Activated CD4-positive, alpha-beta T cell treated with anti-CD3 and anti-CD28 coated beads, Interleukin-2, amount 10 ng/mL, durations not matched to agents 24 days and 14 days (primary cell): ENCODE results near the gene HAGHL. TPM values are rescaled to one million over a fixed set of nuclear protein-coding genes. Genes with fewer than 3 reads are reported as not detected.
"Not testable (repeated sequence)": the region's sequence is repeated elsewhere in the genome, so short reads cannot be mapped to it uniquely, and the experiment has no call there.

Source experiments
- DNase-seq: peaks from one replicate; pipeline ENCODE4 v3.0.0; 2022
- H3K27ac Mint-ChIP-seq: one replicate; pipeline ENCODE4 v1.8.0; 2022; ENCODE audit warnings: mild to moderate bottlenecking, mixed read lengths
- H3K27me3 Mint-ChIP-seq: one replicate; pipeline ENCODE4 v1.8.0; 2022; ENCODE audit warnings: mixed read lengths
- H3K36me3 Mint-ChIP-seq: one replicate; pipeline ENCODE4 v1.8.0; 2022; ENCODE audit warnings: low read depth, mild to moderate bottlenecking, mixed read lengths
- H3K4me1 Mint-ChIP-seq: one replicate; pipeline ENCODE4 v1.8.0; 2021; ENCODE audit warnings: mixed read lengths
- H3K4me3 Mint-ChIP-seq: one replicate; pipeline ENCODE4 v1.8.0; 2022; ENCODE audit warnings: mild to moderate bottlenecking, moderate library complexity, mixed read lengths
- H3K9me3 Mint-ChIP-seq: one replicate; pipeline ENCODE4 v1.8.0; 2021; ENCODE audit warnings: mixed read lengths
- intact Hi-C: fragments of 100-400 bp; cut with micrococcal nuclease; formaldehyde crosslinking; loops from one replicate; pipeline ENCODE4 v1.15.1; 2023
- total RNA-seq: library from RNA; stranded (reverse); gene quantifications from 2 replicates; pipeline ENCODE4 v1.2.3, GENCODE V29; 2022

HAGHL gene
- total RNA-seq, 1 donor from 2014 or later = 13.1 TPM

GRCh38 chr16:734981-735881 is 8.3 kb downstream of the HAGHL start:
- Mint-ChIP-seq H3K36me3 (peaks cover 27% of the 10 kb centered on the region), H3K27ac (peak overlapping the region; percentile 80), H3K27me3 (no peaks in the 10 kb centered on the region), H3K4me1 (peaks cover 14% of the 10 kb centered on the region), H3K4me3 (peak overlapping the region; percentile 30), H3K9me3 (no peaks in the 10 kb centered on the region)
- DNase-seq = no peak
- intact Hi-C loops = no loop called here

DNA sequence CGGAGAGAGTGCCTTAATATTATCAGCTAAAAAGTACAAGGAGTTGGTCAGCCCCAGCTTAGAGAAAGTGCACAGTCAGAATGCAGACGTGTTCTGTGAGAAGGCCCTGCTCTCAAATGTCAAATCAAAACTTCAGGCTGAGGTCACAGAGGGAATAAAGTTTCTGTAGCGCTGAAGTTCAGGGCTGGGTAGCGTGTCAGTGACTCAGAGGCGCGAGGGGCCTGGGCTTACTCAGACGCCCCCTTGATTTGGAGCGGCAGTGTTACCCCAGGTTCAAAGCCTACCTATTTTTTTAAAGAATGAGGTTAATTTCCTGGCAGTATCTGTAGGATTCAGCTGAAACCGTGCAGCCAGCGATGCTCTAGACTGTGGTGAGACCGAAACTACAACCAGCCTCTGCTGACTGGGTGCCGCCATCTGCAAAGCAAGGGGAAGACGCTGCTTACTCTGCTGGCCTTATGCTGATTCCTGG is 9.1 kb downstream of the HAGHL start:
- H3K36me3 Mint-ChIP-seq = peaks cover 27% of the 10 kb centered on the region
- peak overlapping the region; percentile 63 for H3K4me3 Mint-ChIP-seq
- peak; percentile 76 for DNase-seq
- intact Hi-C loops = no loop called here
- H3K4me1 Mint-ChIP-seq = peaks cover 14% of the 10 kb centered on the region
- H3K27ac Mint-ChIP-seq = peak overlapping the region; percentile 80
- no peaks in the 10 kb centered on the region for H3K27me3 Mint-ChIP-seq
- H3K9me3 Mint-ChIP-seq = no peaks in the 10 kb centered on the region

DNA sequence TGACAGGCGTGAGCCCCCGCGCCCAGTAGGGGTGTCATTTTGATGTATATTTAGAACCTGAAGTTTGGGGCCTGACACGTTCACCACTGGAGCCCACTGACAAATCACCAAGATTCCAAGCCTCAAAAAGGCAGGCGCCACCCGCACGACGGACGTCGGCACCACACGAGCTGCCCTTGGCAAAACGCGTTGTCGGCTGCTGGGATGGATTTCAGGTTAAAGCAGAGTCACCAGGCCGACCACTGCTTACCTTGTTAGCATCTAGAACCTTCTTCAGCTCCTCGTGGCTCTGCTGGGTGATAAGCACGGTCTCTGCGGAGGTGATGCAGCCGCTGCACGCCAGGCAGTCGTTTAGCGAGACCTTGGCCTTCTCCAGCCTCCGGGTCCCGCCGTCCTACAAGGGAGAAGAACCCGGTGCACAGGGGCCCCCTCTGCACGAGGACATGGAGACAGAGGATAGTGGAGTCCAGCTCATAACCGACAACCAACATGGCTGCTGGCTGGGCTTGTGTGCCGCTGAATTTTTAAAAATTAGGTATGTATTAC is 10.1 kb downstream of the HAGHL start:
- Mint-ChIP-seq H3K4me1 (peaks cover 14% of the 10 kb centered on the region), H3K9me3 (no peaks in the 10 kb centered on the region), H3K4me3 (no peak overlapping the region), H3K36me3 (peaks cover 27% of the 10 kb centered on the region), H3K27me3 (no peaks in the 10 kb centered on the region), H3K27ac (no peak overlapping the region)
- no peak for DNase-seq
- intact Hi-C loops = no loop called here

GRCh38 chr16:739560-740458 is 12.9 kb downstream of the HAGHL start:
- no peaks in the 10 kb centered on the region for H3K9me3 Mint-ChIP-seq
- H3K4me1 Mint-ChIP-seq = peaks cover 14% of the 10 kb centered on the region
- peaks cover 20% of the 10 kb centered on the region for H3K36me3 Mint-ChIP-seq
- intact Hi-C loops = loop anchor here (2.0 to 5.0 kb wide), 2 partner anchors 47 to 569 kb away; partner anchors contain the start of genes CHTF18, RPUSD1 and UBE2I
- peak overlapping the region; percentile 85 for H3K4me3 Mint-ChIP-seq
- peak overlapping the region; percentile 41 for H3K27ac Mint-ChIP-seq
- H3K27me3 Mint-ChIP-seq = no peaks in the 10 kb centered on the region
- no peak for DNase-seq

DNA sequence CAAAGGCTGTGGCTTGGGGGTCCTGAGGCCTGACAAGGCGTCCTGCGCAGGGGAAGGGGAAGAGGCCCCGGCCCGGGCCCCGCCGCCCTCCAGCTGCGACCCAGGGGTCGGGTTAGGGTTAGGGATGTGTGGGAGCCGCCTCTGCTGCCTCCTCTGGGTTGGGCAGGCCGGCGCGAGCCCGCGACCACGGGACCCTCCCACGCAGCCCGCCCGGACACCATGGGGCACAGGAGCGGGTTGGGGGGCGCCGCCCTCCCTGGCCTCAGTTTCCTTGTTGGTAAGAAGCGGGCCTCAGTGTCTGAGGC is 13.5 kb downstream of the HAGHL start:
- H3K36me3 Mint-ChIP-seq = peaks cover 18% of the 10 kb centered on the region
- no peaks in the 10 kb centered on the region for H3K9me3 Mint-ChIP-seq

DNA sequence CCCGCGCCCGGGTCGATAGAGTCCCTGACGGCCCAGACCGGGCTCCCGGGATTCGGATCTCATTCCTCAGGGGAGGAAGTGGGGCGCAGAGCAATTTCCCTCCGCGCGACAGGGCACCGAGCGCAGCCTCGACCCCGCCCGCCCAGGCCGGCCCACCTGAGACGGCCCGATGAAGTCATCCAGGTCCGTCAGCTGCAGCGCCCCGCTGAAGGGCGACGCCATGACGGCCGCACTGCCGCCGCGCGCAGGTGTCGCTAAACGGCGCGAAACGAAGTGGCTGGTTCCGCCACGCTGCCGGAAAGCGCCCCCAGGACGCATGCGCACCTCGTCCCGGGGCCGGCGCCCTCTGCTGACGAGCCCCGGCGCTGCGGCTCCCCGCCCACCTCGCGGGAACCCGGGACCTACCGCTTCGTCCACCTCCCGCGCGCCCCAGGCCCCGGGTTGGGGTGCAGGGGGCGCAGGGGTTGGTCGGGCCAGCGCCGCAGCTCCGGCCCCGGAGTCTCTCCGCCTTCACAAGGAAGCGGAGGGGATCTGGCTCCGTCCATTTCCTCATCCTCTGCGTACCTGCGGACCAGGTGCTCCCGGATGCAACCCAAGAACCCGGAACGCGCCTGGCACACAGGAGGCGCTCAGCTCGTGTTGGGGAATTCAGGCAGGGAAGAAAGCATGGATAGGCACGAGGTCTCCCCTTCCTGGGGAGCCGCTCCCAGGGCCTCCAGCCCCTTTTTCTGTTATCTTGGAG is 14.0 kb downstream of the HAGHL start, which contains the start of gene CIAO3:
CIAO3 (minus strand) TSS at position 234 of the 742 bp plus-strand sequence; CDS start at position 222, 12 bp downstream.
- peak; percentile 98 for DNase-seq
- H3K27me3 Mint-ChIP-seq = no peaks in the 10 kb centered on the region
- peaks cover 16% of the 10 kb centered on the region for H3K36me3 Mint-ChIP-seq
- H3K4me3 Mint-ChIP-seq = peak within 1 kb of the TSS; percentile 85
- no peaks in the 10 kb centered on the region for H3K9me3 Mint-ChIP-seq
- peaks cover 9% of the 10 kb centered on the region for H3K4me1 Mint-ChIP-seq
- peak within 1 kb of the TSS; percentile 62 for H3K27ac Mint-ChIP-seq
- intact Hi-C loops = loop anchor here (1.0 to 5.0 kb wide), 3 partner anchors 26 to 568 kb away; partner anchors contain the start of genes CHTF18, METRN, RPUSD1 and UBE2I

More for the DNA sequence above, 13.5 kb downstream of the HAGHL start:
- Mint-ChIP-seq H3K27me3 (no peaks in the 10 kb centered on the region), H3K4me1 (peaks cover 11% of the 10 kb centered on the region), H3K4me3 (peak overlapping the region; percentile 85), H3K27ac (peak overlapping the region; percentile 45)
- intact Hi-C loops = loop anchor here (2.0 to 5.0 kb wide), 2 partner anchors 47 to 568 kb away; partner anchors contain the start of genes CHTF18, RPUSD1 and UBE2I
- no peak for DNase-seq

DNA sequence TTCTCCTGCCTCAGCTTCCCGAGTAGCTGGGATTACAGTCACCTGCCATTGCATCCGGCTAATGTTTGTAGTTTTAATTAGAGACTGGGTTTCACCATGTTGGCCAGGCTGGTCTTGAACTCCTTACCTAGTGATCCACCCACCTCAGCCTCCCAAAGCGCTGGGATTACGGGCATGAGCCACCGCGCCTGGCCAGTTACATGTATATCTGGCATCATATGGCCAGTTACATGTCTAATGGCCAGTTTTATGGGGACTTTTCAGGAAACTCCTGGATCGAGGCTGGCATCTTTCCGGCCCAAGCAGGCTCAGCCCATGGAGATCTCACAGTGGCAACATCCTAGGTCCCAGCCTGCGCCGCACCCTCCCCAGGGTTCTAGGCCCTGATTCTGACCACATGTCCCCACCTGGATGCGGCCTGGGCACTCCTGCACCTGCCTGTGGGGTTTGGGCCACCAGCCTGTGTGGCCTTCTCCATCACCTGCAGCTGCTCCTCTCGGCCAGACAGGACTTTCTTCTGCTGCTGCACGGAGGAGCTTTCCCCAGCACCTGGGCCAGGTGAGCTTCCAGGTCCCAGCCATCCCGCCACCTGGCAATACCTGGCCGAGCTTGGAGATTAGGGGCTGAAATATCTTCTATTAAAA is 15.2 kb downstream of the HAGHL start:
- no peak overlapping the region for H3K27ac Mint-ChIP-seq
- no peak for DNase-seq
- peaks cover 4% of the 10 kb centered on the region for H3K4me1 Mint-ChIP-seq
- peaks cover 9% of the 10 kb centered on the region for H3K36me3 Mint-ChIP-seq
- H3K9me3 Mint-ChIP-seq = no peaks in the 10 kb centered on the region
- no peaks in the 10 kb centered on the region for H3K27me3 Mint-ChIP-seq
- H3K4me3 Mint-ChIP-seq = peak overlapping the region; percentile 81
- intact Hi-C loops = loop anchor here (1.0 to 5.0 kb wide), 3 partner anchors 27 to 567 kb away; partner anchors contain the start of genes CHTF18, METRN, RPUSD1 and UBE2I

- DNase-seq, H3K27me3 Mint-ChIP-seq, H3K36me3 Mint-ChIP-seq, H3K9me3 Mint-ChIP-seq, H3K27ac Mint-ChIP-seq, H3K4me3 Mint-ChIP-seq, H3K4me1 Mint-ChIP-seq: not testable (repeated sequence)
- intact Hi-C loops = loop anchor here (5.0 kb wide), 1 partner anchor 44 kb away; the partner anchor contains the start of genes CHTF18 and RPUSD1
Measured at GRCh38 chr16:742894-743293, 16.0 kb downstream of the HAGHL start.

- no peak overlapping the region for H3K27ac Mint-ChIP-seq
- H3K4me3 Mint-ChIP-seq = no peak overlapping the region
- intact Hi-C loops = loop anchor here (5.0 kb wide), 1 partner anchor 43 kb away; the partner anchor contains the start of genes CHTF18 and RPUSD1
- H3K4me1 Mint-ChIP-seq = no peaks in the 10 kb centered on the region
- no peaks in the 10 kb centered on the region for H3K9me3 Mint-ChIP-seq
- peaks cover 4% of the 10 kb centered on the region for H3K36me3 Mint-ChIP-seq
- no peak for DNase-seq
- no peaks in the 10 kb centered on the region for H3K27me3 Mint-ChIP-seq
Measured at GRCh38 chr16:743794-744500, 17.0 kb downstream of the HAGHL start.

GRCh38 chr16:745739-746138 is 18.8 kb downstream of the HAGHL start:
- no peak overlapping the region for H3K4me3 Mint-ChIP-seq
- DNase-seq = no peak
- no peak overlapping the region for H3K27ac Mint-ChIP-seq
- no peaks in the 10 kb centered on the region for H3K9me3 Mint-ChIP-seq
- intact Hi-C loops = no loop called here
- H3K36me3 Mint-ChIP-seq = no peaks in the 10 kb centered on the region
- no peaks in the 10 kb centered on the region for H3K4me1 Mint-ChIP-seq
- H3K27me3 Mint-ChIP-seq = no peaks in the 10 kb centered on the region

GRCh38 chr16:746637-747036 is 19.7 kb downstream of the HAGHL start:
- Mint-ChIP-seq H3K4me3 (no peak overlapping the region), H3K4me1 (no peaks in the 10 kb centered on the region), H3K27me3 (no peaks in the 10 kb centered on the region), H3K36me3 (no peaks in the 10 kb centered on the region), H3K9me3 (no peaks in the 10 kb centered on the region), H3K27ac (no peak overlapping the region)
- no peak for DNase-seq
- intact Hi-C loops = no loop called here
